HepG2 (cell line): ENCODE measurements around the gene SEC24D. TPM values are rescaled to one million over a fixed set of nuclear protein-coding genes. Genes with fewer than 3 reads are reported as not detected.

Experiments used
- ATAC-seq: fragments of 200-7000 bp; cut with Tn5 transposase; 3 replicates; pipeline ENCODE4 v1.9.1; 2020; ENCODE audit warnings: mild to moderate bottlenecking, moderate library complexity
- BruUV-seq: library from RNA; stranded (reverse); fragments of 400-500 nt; replicated peaks from 2 replicates; lab custom pipeline; 2021; lab: Mats Ljungman, UMichigan
- CTCF ChIA-PET: fragments of 300-600 bp; formaldehyde crosslinking; extraction: SDS; loops from one replicate; lab custom pipeline; 2021; ENCODE audit warnings: low total read pairs, inconsistent platforms, low intra/inter-chr PET ratio; lab: Yijun Ruan, JAX
- POLR2A ChIA-PET: fragments of 350-600 bp; sonication (Branson Sonifier 250); formaldehyde crosslinking; loops from one replicate; lab custom pipeline; 2020; ENCODE audit warnings: antibody characterized with exemption, inconsistent platforms; lab: Yijun Ruan, JAX
- DNase-seq: peaks from one replicate; pipeline ENCODE4 v3.0.0-alpha.2; 2015; ENCODE audit warnings: low spot score
- FAIRE-seq: peaks from 3 replicates; lab custom pipeline; 2011; peaks lifted over from hg19 to GRCh38; lab: Jason Lieb, UNC
- H2AFZ ChIP-seq: one replicate; pipeline ENCODE4 v1.6.1; 2011; ENCODE audit warnings: low read length, inconsistent platforms
- H3K27ac ChIP-seq: fragments of 300-600 bp; 3 replicates; pipeline ENCODE4 v1.8.0; 2011; ENCODE audit warnings: mixed run types, mild to moderate bottlenecking, mixed read lengths, low read length, inconsistent platforms; ENCODE audit not compliant: insufficient read depth; ENCODE audit errors: extremely low read length
- H3K27me3 ChIP-seq, 2 experiments: fragments of 200-600 bp in 1 of 2; 2 replicates in 1 of 2; 3 replicates in 1 of 2; pipeline versions ENCODE4 v1.6.0 to v1.8.0; 2011; ENCODE audit warnings: low read length in 2 of 2, mild to moderate bottlenecking in 2 of 2, moderate library complexity in 2 of 2, inconsistent platforms in 1 of 2; ENCODE audit not compliant: insufficient read depth in 2 of 2, control insufficient read depth in 1 of 2
- H3K36me3 ChIP-seq, 2 experiments: fragments of 200-600 bp in 1 of 2; replicated peaks in 1 of 2; 2 replicates in 1 of 2; 3 replicates in 1 of 2; pipeline versions ENCODE4 v1.5.1 to v1.8.0; 2011; ENCODE audit warnings: low read length in 2 of 2, inconsistent platforms in 1 of 2; ENCODE audit not compliant: insufficient read depth in 2 of 2, control insufficient read depth in 1 of 2
- H3K4me1 ChIP-seq: 2 replicates; pipeline ENCODE4 v1.5.1; 2012; ENCODE audit warnings: low read length, inconsistent platforms; ENCODE audit not compliant: insufficient read depth
- H3K4me2 ChIP-seq: 2 replicates; pipeline ENCODE4 v1.6.0; 2011; ENCODE audit warnings: low read depth, low read length, inconsistent platforms
- H3K4me3 ChIP-seq, 3 experiments: fragments of 200-600 bp in 1 of 3; sonication (generic), shearing (Covaris generic) in 1 of 3; replicated peaks in 1 of 3; 2 replicates each; pipeline ENCODE4 v1.5.1; 2011 to 2016; ENCODE audit warnings: low read length in 3 of 3, inconsistent platforms in 2 of 3, low read depth in 2 of 3, mild to moderate bottlenecking in 2 of 3, control low read depth in 1 of 3, mixed read lengths in 1 of 3; ENCODE audit not compliant: insufficient read depth in 1 of 3
- H3K79me2 ChIP-seq: one replicate; pipeline ENCODE4 v1.6.1; 2011; ENCODE audit warnings: low read length, inconsistent platforms; ENCODE audit not compliant: insufficient read depth
- H3K9ac ChIP-seq: 2 replicates; pipeline ENCODE4 v1.6.0; 2011; ENCODE audit warnings: mild to moderate bottlenecking, low read depth, low read length, inconsistent platforms; ENCODE audit not compliant: insufficient read depth
- H3K9me3 ChIP-seq: 2 replicates; pipeline ENCODE4 v1.5.1; 2012; ENCODE audit warnings: mild to moderate bottlenecking, low read length
- H4K20me1 ChIP-seq: 2 replicates; pipeline ENCODE4 v1.6.0; 2011; ENCODE audit warnings: inconsistent platforms, mild to moderate bottlenecking, low read length, moderate library complexity; ENCODE audit not compliant: insufficient read depth
- EP300 ChIP-seq, 3 experiments: sonication (generic) in 1 of 3; formaldehyde crosslinking in 1 of 3; IDR thresholded peaks; 2 replicates each; pipeline versions ENCODE4 v1.5.1 to v1.6.1; 2011 to 2020; ENCODE audit warnings: low read depth in 2 of 3, low read length in 2 of 3, borderline replicate concordance in 1 of 3, improper control_type of control experiment in 1 of 3, mild to moderate bottlenecking in 1 of 3, missing genetic modification reagents in 1 of 3, moderate library complexity in 1 of 3
- MED1 ChIP-seq: sonication (generic); formaldehyde crosslinking; IDR thresholded peaks from 2 replicates; pipeline ENCODE4 v1.4.0; 2020; ENCODE audit warnings: missing genetic modification reagents
- MTF1 ChIP-seq: sonication (generic); formaldehyde crosslinking; IDR thresholded peaks from 2 replicates; pipeline ENCODE4 v1.5.0; 2020; ENCODE audit warnings: missing genetic modification reagents
- NR2F2 ChIP-seq: IDR thresholded peaks from 2 replicates; pipeline ENCODE4 v1.6.1; 2012; ENCODE audit warnings: low read depth, inconsistent platforms, borderline replicate concordance
- ZHX1 ChIP-seq: sonication (generic); formaldehyde crosslinking; IDR thresholded peaks from 2 replicates; pipeline ENCODE4 v1.8.1; 2022; ENCODE audit warnings: low read depth, mild to moderate bottlenecking, missing genetic modification reagents
- ZNF343 ChIP-seq: sonication (generic); formaldehyde crosslinking; IDR thresholded peaks from 2 replicates; pipeline ENCODE4 v1.4.0; 2020; ENCODE audit warnings: mild to moderate bottlenecking, missing genetic modification reagents
- ZNF512B ChIP-seq: sonication (generic); formaldehyde crosslinking; IDR thresholded peaks from 2 replicates; pipeline ENCODE4 v1.5.1; 2020; ENCODE audit warnings: missing genetic modification reagents, mild to moderate bottlenecking, borderline replicate concordance
- WGBS: methylation state at CpG from one replicate; pipeline ENCODE4 v1.1.6; 2017; ENCODE audit warnings: low lambda C conversion rate; 5-methylcytosine and 5-hydroxymethylcytosine counted together
- in situ Hi-C: cut with HindIII; loops from 2 replicates; pipeline ENCODE4 v1.10.0; 2017; ENCODE audit warnings: low pct_unique_long_range_greater_than_20kb; ENCODE audit not compliant: extremely low pct_ligation_motif_present
- intact Hi-C: fragments of 100-400 bp; cut with micrococcal nuclease; formaldehyde crosslinking; loops from one replicate; pipeline ENCODE4 v1.10.0; 2022; ENCODE audit not compliant: unreplicated experiment
- polyA plus RNA-seq, 8 experiments: library from polyadenylated mRNA; depleted of rRNA in 3 of 8; stranded (reverse) in 7 of 8; unstranded in 1 of 8; fragments of >200 nt; fragmentation: Illumina TruSeq in 4 of 8; extraction: Trizol in 4 of 8; gene quantifications; 2 replicates each; pipeline versions ENCODE4 v1.2.1 to v1.2.3, GENCODE V29; 2011 to 2016; ENCODE audit warnings: low read depth in 4 of 8, missing spikeins in 1 of 8, mixed read lengths in 1 of 8; ENCODE audit not compliant: insufficient read depth in 1 of 8
- total RNA-seq, 5 experiments: library from RNA; depleted of rRNA; stranded (reverse); fragments of >200 nt; fragmentation: Illumina TruSeq; extraction: Trizol; gene quantifications; 2 replicates each; pipeline ENCODE4 v1.2.3, GENCODE V29; 2016; ENCODE audit warnings: low read depth in 1 of 5

SEC24D gene
- total and polyA plus RNA-seq, 2 of the 13 experiments (the other 11 are each of a cell fraction or from before 2014, with no cell fraction given): 30.0 to 51.1 TPM

GRCh38 chr4:118760092-118760491, 75.8 kb downstream of the SEC24D start (continued):
- TF ChIP-seq ZNF512B (CRISPR knock-in tag) (no peak), MED1 (CRISPR knock-in tag) (no peak), EP300 (IDR thresholded peaks at IDR 0.05; ENCODE audit: low read depth in 2 of 2, low read length in 2 of 2) (no peak), EP300 (CRISPR knock-in tag; IDR thresholded peaks at IDR 0.05; ENCODE audit: borderline replicate concordance) (no peak)

- in situ Hi-C loops (no loop called here), intact Hi-C loops (no loop called here)
- no peak overlapping the region for H2AFZ ChIP-seq
- peaks cover 3% of the 10 kb centered on the region; the same call in 1 of the 2 replicates for H4K20me1 ChIP-seq
- 100% methylated on average over 2 of the region's 2 CpGs for WGBS
- H3K9me3 ChIP-seq: no peaks in the 10 kb centered on the region
- CTCF ChIA-PET: no interaction called here
- DNase-seq (no peak), ATAC-seq (no peak), FAIRE-seq (no peak)
- peaks cover 7 to 38% of the 10 kb centered on the region in 2 experiments for H3K36me3 ChIP-seq
- no peaks in the 10 kb centered on the region for H3K27me3 ChIP-seq
- H3K4me3 ChIP-seq: no peak overlapping the region
- H3K4me1 ChIP-seq: peaks cover 48% of the 10 kb centered on the region
- no peak overlapping the region for H3K4me2 ChIP-seq
- H3K27ac ChIP-seq: no peak overlapping the region
- POLR2A ChIA-PET: no interaction called here
- H3K9ac ChIP-seq: no peak overlapping the region
- no peaks in the 10 kb centered on the region for H3K79me2 ChIP-seq
- no peak for TF ChIP-seq ZHX1 (CRISPR knock-in tag)
- TF ChIP-seq ZNF343 (CRISPR knock-in tag): no peak
- no peak for TF ChIP-seq NR2F2
- TF ChIP-seq MTF1 (CRISPR knock-in tag): no peak
- no TSS peak for BruUV-seq
These were observed 76.4 kb downstream of the SEC24D start for GRCh38 chr4:118759481-118759880.
